Heart left ventricle (tissue), 16 donors: ENCODE data around the gene LRP1B. TPM values are rescaled to one million over a fixed set of nuclear protein-coding genes. Genes with fewer than 3 reads are reported as not detected.

ENCODE experiments used
- ATAC-seq, 4 donors: fragments of 200-7000 bp; cut with Tn5 transposase; one replicate each; pipeline ENCODE4 v1.9.1; 2020 to 2022; ENCODE audit warnings: moderate library complexity in 4 of 4, mild to moderate bottlenecking in 3 of 4, moderate number of reproducible peaks in 1 of 4
- DNase-seq, 5 donors: peaks; one replicate each; pipeline ENCODE4 v3.0.0-alpha.2; 2020
- H3K27ac ChIP-seq, 12 donors: fragments of 200-600 bp; sonication (generic) in 4 of 12; one replicate each; pipeline versions ENCODE4 v1.5.0 to v1.8.0; 2016 to 2022; ENCODE audit warnings: mild to moderate bottlenecking in 2 of 12
- H3K27me3 ChIP-seq, 9 donors: fragments of 200-600 bp; sonication (generic) in 2 of 9; one replicate each; pipeline versions ENCODE4 v1.5.1 to v1.8.0; 2016 to 2022; ENCODE audit warnings: mild to moderate bottlenecking in 3 of 9
- H3K36me3 ChIP-seq, 9 donors: fragments of 200-600 bp; sonication (generic) in 2 of 9; one replicate each; pipeline versions ENCODE4 v1.5.0 to v1.8.0; 2018 to 2022; ENCODE audit warnings: mild to moderate bottlenecking in 2 of 9
- H3K4me1 ChIP-seq, 12 donors: fragments of 200-600 bp; sonication (generic) in 4 of 12; one replicate each; pipeline versions ENCODE4 v1.5.0 to v1.8.0; 2016 to 2022; ENCODE audit warnings: mild to moderate bottlenecking in 3 of 12
- H3K4me3 ChIP-seq, 12 donors: fragments of 200-600 bp; sonication (generic) in 4 of 12; one replicate each; pipeline versions ENCODE4 v1.5.0 to v1.8.0; 2017 to 2022; ENCODE audit warnings: mild to moderate bottlenecking in 9 of 12, moderate library complexity in 4 of 12
- H3K9me3 ChIP-seq, 12 donors: fragments of 200-600 bp; sonication (generic) in 4 of 12; one replicate each; pipeline versions ENCODE4 v1.5.0 to v1.8.0; 2016 to 2022; ENCODE audit warnings: mild to moderate bottlenecking in 1 of 12
- POLR2A ChIP-seq, 2 donors: fragments of 450-650 bp; IDR thresholded peaks; one replicate each; pipeline ENCODE4 v1.6.1; 2017; ENCODE audit warnings: antibody characterized with exemption in 2 of 2, mild to moderate bottlenecking in 2 of 2, moderate library complexity in 2 of 2
- WGBS, 4 donors: extraction: QIAGEN DNeasy Blood & Tissue Kit in 2 of 4; methylation state at CpG; one replicate each; pipeline versions ENCODE4 v1.1.5 to v1.1.7; 2013 to 2018; 5-methylcytosine and 5-hydroxymethylcytosine counted together
- intact Hi-C, 10 donors: fragments of 100-400 bp; cut with DNase I; formaldehyde crosslinking; loops; one replicate each; pipeline versions ENCODE4 v1.11.1 to v1.14.2; 2022
- polyA plus RNA-seq, 2 donors: library from polyadenylated mRNA; stranded (reverse); fragments of 200-250 nt; gene quantifications; one replicate each; pipeline ENCODE4 v1.2.3, GENCODE V29; 2013
- total RNA-seq, 9 donors: library from RNA; depleted of rRNA in 2 of 9; stranded (reverse); fragments of >200 nt in 2 of 9; fragmentation: NEBNext Ultra II Directional in 3 of 9; extraction: Animal tissue kit (Norgen Biotek cat#: 25700) in 3 of 9; gene quantifications; one replicate each; pipeline versions ENCODE4 v1.1.0 to v1.2.4, GENCODE V29; 2016 to 2023
- TF ChIP-seq, protein P1 (sequence below), 12 donors: fragments of 200-600 bp; sonication (generic) in 4 of 12; IDR thresholded peaks; one replicate each; pipeline versions ENCODE4 v1.5.0 to v1.8.0; 2018 to 2022; ENCODE audit warnings: antibody characterized with exemption in 12 of 12, mild to moderate bottlenecking in 5 of 12
- donor health status: ischemic (EF 13 %, LVEDD 7.1; RV severe dilation, severe dysfunction).
- donor health status: healthy with polysubstance abuse.
- donor health status: DM: no; HTN: yes; CAD: no.
- donor health status: DM: no; HTN: no; CAD: no.
- donor health status: ischemic (EF 25% LVEDD 6.9; RV normal size, moderate dysfunction).
- donor health status: ischemic (EF 25% LVEDD 5.7; RV mildly dilated, moderate dysfunction).
- donor health status: healthy.
- donor health status: DM: yes; HTN: yes; CAD: no.
- donor health status: ischemic (EF 35%, LVEDD 5.7; RV mildly dilated, moderate dysfunction).
- donor health status: nonischemic (EF 11% LVEDD 7.7; RV severe dilation, severe dysfunction).
- donor health status: DM: yes; HTN: yes; CAD: no.
- donor health status: PGD.
- donor health status: ischemic (EF 29% LVEDD 5.4; RV normal size, mild dysfunction).
- donor health status: nonischemic (EF 23%, LVEDD 6.1; RV moderate dilation, normal function).

Gene LRP1B
- total and polyA plus RNA-seq, 11 donors: 0.01 to 0.19 (median 0.11) TPM; not detected in 2

DNA sequence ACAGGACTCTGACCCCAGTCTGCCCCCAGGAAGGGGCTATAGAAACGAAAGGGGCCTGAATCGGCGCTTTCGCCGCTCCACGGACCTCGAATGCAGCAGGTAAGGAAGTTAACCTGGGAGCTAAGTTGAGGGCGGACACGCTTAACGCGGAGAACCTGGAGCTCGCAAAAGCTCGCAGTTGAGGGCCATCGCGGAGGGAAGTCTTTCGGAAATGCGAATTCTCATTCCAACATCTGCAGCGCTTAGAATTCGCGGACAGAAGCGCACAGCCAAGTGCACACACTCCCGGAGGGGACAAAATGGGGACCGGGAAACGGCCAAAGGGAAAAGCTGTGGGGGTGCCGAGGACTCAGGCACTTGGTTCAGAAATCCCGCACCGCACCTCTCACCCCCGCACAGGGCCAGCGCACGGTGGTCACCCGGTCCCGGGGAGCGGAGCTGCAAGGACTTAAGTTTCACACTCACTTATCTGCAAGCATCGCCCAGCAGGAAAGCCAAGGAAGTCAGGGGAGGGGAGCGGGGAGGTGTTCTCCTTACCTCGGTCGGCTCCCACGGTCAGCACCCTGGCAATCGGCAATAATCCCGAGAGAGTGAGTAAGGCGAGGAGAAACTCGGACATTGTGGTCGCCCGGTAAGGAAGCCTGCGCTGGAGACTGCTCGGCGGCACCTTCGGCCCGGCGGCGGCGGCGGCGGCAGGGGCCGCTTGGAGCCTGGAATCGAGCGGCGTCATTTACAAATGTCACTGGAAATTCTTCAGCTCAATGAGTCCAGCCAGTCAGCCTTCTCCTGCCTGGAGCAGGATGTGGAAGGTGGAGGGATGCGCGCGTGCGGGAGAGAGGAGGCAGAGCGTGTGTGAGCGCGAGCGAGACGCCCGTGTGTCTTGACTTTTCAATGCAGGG is 456 bp downstream of the LRP1B start:
- peaks cover 0 to 55% (median 20%) of the 10 kb centered on the region in 9 donors for H3K27me3 ChIP-seq
- intact Hi-C loops: no loop called here
- no peak for TF ChIP-seq POLR2A (IDR thresholded peaks at IDR 0.05)
- TF ChIP-seq, protein P1, sequence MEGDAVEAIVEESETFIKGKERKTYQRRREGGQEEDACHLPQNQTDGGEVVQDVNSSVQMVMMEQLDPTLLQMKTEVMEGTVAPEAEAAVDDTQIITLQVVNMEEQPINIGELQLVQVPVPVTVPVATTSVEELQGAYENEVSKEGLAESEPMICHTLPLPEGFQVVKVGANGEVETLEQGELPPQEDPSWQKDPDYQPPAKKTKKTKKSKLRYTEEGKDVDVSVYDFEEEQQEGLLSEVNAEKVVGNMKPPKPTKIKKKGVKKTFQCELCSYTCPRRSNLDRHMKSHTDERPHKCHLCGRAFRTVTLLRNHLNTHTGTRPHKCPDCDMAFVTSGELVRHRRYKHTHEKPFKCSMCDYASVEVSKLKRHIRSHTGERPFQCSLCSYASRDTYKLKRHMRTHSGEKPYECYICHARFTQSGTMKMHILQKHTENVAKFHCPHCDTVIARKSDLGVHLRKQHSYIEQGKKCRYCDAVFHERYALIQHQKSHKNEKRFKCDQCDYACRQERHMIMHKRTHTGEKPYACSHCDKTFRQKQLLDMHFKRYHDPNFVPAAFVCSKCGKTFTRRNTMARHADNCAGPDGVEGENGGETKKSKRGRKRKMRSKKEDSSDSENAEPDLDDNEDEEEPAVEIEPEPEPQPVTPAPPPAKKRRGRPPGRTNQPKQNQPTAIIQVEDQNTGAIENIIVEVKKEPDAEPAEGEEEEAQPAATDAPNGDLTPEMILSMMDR (IDR thresholded peaks at IDR 0.05): no peak
- H3K4me1 ChIP-seq: peaks cover 0 to 21% (median 13%) of the 10 kb centered on the region in 12 donors
- ATAC-seq (peak in 3 of 4 donors; percentile 33 to 50 (median 48)), DNase-seq (peak; percentile 12 to 58 (median 30))
- peak overlapping the region in 1 of 12 donors; percentile 28 for H3K27ac ChIP-seq
- H3K9me3 ChIP-seq: no peaks in the 10 kb centered on the region
- peak overlapping the region; percentile 7 to 62 (median 48) for H3K4me3 ChIP-seq
- WGBS, 4 donors: 1 to 2% (median 1%) methylated on average over 50 to 68 of the region's 68 CpGs
- H3K36me3 ChIP-seq: no peaks in the 10 kb centered on the region

GRCh38 chr2:142128105-142128504 is 2.7 kb downstream of the LRP1B start:
- intact Hi-C loops: no loop called here
- no peak for TF ChIP-seq POLR2A (IDR thresholded peaks at IDR 0.05)
- Histone ChIP-seq H3K36me3 (no peaks in the 10 kb centered on the region), H3K4me3 (no peak overlapping the region), H3K4me1 (peaks cover 0 to 21% (median 13%) of the 10 kb centered on the region in 12 donors), H3K27ac (no peak overlapping the region), H3K9me3 (no peaks in the 10 kb centered on the region), H3K27me3 (peaks cover 0 to 47% (median 20%) of the 10 kb centered on the region in 9 donors)
- WGBS, 4 donors: 87 to 92% (median 89%) methylated on average over 5 of the region's 5 CpGs
- ATAC-seq: no peak
- no peak for DNase-seq

- no peak overlapping the region for H3K4me3 ChIP-seq
- intact Hi-C loops: no loop called here
- peaks cover 0 to 43% (median 18%) of the 10 kb centered on the region in 9 donors for H3K27me3 ChIP-seq
- ATAC-seq (no peak), DNase-seq (no peak)
- no peak for TF ChIP-seq POLR2A (IDR thresholded peaks at IDR 0.05)
- TF ChIP-seq, protein P1 (IDR thresholded peaks at IDR 0.05): no peak
- H3K9me3 ChIP-seq: no peaks in the 10 kb centered on the region
- no peaks in the 10 kb centered on the region for H3K36me3 ChIP-seq
- H3K27ac ChIP-seq: no peak overlapping the region
- peaks cover 0 to 21% (median 13%) of the 10 kb centered on the region in 12 donors for H3K4me1 ChIP-seq
These were observed 3.6 kb downstream of the LRP1B start for GRCh38 chr2:142127248-142127647.

DNA sequence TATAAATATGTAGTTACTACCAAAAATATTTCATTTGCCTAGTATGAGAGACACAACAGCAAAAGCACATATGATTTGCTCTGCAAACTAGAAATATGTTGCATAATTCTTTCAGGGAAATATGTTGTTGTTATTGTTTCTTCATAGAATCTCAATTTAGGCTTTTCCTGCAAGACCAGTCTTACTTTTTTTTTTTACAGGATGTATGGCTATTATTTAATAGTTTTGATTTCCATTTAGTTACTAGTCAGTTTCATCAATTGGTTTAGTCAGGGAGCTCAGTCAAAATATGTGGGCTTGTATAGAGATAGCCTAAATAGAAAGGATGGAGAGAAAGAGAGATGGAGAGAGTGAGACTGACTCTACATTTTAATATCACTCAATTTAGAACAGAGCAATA is 6.1 kb downstream of the LRP1B start:
- TF ChIP-seq, protein P1 (IDR thresholded peaks at IDR 0.05): no peak
- TF ChIP-seq POLR2A (IDR thresholded peaks at IDR 0.05): no peak
- Histone ChIP-seq H3K27ac (no peak overlapping the region), H3K9me3 (no peaks in the 10 kb centered on the region), H3K27me3 (peaks cover 0 to 19% (median 3%) of the 10 kb centered on the region in 9 donors), H3K4me1 (peaks cover 0 to under 1% (median 0%) of the 10 kb centered on the region in 12 donors), H3K4me3 (no peak overlapping the region), H3K36me3 (no peaks in the 10 kb centered on the region)
- DNase-seq: no peak
- intact Hi-C loops: no loop called here
- no peak for ATAC-seq
